GM21786 (cell line): ENCODE results near the gene TTC36.
"Not testable (repeated sequence)": the region's sequence is repeated elsewhere in the genome, so short reads cannot be mapped to it uniquely, and the experiment has no call there.

Source experiments
- ATAC-seq: cut with Tn5 transposase; IDR thresholded peaks from one replicate; pipeline ENCODE4 v1.9.1; 2021; ENCODE audit not compliant: unreplicated experiment

Gene TTC36

GRCh38 chr11:118527109-118527508 lies at the start of gene TTC36:
Gene TTC36 (plus strand): TSS chr11:118527474. CDS start chr11:118527495, 21 bp downstream.
- no peak for ATAC-seq

GRCh38 chr11:118481238-118481637 lies 46.0 kb upstream of the TTC36 start:
- ATAC-seq, result not testable (repeated sequence)

GRCh38 chr11:118484405-118484804 lies 42.9 kb upstream of the TTC36 start:
- ATAC-seq, result no peak

GRCh38 chr11:118485273-118485672 lies 42.0 kb upstream of the TTC36 start:
- ATAC-seq, result no peak

- ATAC-seq, result no peak
These were observed 38.7 kb upstream of the TTC36 start for GRCh38 chr11:118488480-118489109.

GRCh38 chr11:118491041-118491440 lies 36.2 kb upstream of the TTC36 start:
- ATAC-seq, result no peak

- ATAC-seq, result no peak
These were observed 29.4 kb upstream of the TTC36 start for GRCh38 chr11:118497831-118498230.

GRCh38 chr11:118503216-118503615 lies 24.1 kb upstream of the TTC36 start:
- no peak for ATAC-seq

GRCh38 chr11:118511601-118512000 lies 15.7 kb upstream of the TTC36 start:
- ATAC-seq, result no peak

GRCh38 chr11:118514103-118514502 lies 13.2 kb upstream of the TTC36 start:
- no peak for ATAC-seq

- no peak for ATAC-seq
These were observed 7.7 kb upstream of the TTC36 start for GRCh38 chr11:118519549-118519948.

- peak; percentile 47 for ATAC-seq
These were observed 5.4 kb upstream of the TTC36 start for GRCh38 chr11:118521892-118522311.

GRCh38 chr11:118522571-118523072 lies 4.7 kb upstream of the TTC36 start:
- no peak for ATAC-seq

- no peak for ATAC-seq
These were observed 2.9 kb upstream of the TTC36 start for GRCh38 chr11:118524356-118524755.

GRCh38 chr11:118524757-118525470 lies 2.4 kb upstream of the TTC36 start:
- no peak for ATAC-seq

GRCh38 chr11:118526688-118527087 lies 586 bp upstream of the TTC36 start:
- no peak for ATAC-seq

GRCh38 chr11:118528511-118528910 lies 1.2 kb downstream of the TTC36 start:
- no peak for ATAC-seq

GRCh38 chr11:118529584-118530175 lies 2.4 kb downstream of the TTC36 start:
- ATAC-seq, result no peak

- no peak for ATAC-seq
These were observed 3.0 kb downstream of the TTC36 start for GRCh38 chr11:118530180-118530682.

GRCh38 chr11:118530683-118531596 lies 3.7 kb downstream of the TTC36 start, which contains the start of gene TMEM25:
Gene TMEM25 (plus strand): TSS chr11:118531192. CDS start chr11:118531802, 610 bp downstream.
- ATAC-seq, result no peak
